ENCODE results near the gene TNFRSF1A.
"Not testable (repeated sequence)": the region's sequence is repeated elsewhere in the genome, so short reads cannot be mapped to it uniquely, and the experiment has no call there.

TNFRSF1A gene

DNA sequence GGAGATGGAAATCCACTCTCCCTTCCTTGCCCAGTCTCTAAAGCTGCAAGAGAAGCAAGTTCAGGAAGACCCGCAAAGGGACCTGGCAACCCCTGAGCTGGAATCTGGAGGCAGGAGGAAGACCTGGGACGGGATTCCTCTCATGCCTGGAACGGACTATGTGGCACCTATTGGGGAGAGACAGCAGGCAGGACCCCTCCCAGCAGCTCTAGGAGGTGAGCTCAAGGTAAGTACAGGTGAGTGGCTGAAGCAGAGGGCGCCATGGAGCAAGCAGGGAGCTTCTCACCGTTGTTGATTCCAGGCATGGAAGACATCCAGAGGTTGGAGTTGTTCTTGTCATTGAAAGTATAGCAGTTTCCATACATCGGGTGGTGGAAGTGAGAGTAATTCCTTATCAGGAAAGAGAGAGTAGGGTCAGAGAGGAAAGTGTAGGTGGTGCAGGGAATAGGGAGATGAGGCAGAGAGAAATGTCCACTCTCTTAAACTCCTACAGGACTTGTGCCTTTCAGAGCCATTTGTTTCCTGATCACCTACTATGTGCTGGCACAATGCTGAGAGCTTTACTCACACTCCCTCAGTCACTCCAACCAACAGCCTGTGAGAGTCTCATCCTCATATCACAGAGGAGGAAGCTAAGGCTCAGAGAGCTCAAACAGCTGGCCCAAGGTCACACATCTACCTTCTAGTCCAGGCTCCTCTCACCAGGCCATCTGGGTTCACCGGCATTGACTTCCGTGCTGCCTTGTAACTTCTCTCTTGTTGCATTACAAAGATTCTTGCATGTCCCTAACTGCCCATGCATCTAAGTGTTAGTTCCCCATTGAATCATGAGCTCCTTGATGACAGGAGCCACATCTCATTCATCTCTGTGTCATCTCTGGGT lies 13.9 kb upstream of the TNFRSF1A start:
- no peak for DNase-seq

DNA sequence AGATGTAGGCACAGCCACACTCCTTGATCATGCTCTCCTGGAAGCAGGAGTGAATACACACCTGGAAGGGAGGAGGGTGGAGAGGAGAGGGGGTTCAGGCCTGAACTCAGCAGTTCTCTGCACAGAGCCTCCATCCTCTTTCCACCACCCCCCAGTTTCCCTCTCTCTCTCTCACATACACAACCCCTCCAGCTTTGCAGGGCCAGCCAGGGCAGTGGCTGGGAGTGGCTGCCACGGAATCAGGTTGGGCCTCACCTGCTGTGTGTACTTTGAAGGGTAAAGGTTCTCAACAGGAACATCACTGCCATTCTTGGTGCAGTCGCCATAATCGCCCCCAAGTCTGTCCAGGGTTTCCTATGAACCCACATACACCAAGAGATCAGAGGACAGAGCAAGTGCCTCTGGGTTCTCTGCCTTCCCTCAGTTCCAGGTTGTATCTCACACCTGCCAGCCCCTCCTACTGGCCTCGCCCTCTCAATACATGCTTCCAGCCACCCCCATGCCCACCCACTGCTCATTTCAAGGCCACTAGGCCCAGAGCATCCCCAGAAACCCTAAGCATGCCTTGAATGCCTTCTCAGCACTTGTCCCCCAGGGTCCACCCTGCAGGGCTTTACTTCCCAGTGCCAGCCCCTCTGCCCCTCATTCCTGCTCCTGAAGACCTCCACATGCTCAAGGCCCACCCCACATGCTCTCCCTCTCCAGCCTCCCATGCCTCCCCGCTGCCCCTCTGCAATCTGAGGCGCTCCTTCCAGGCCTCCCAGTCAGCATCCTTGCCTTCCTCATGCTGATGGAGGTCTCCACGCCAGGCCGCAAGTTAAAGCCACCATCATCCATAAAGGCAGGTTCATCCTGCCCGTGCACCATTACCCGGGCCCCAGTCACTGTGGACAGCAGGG lies 12.9 kb upstream of the TNFRSF1A start:
- no peak for DNase-seq

DNA sequence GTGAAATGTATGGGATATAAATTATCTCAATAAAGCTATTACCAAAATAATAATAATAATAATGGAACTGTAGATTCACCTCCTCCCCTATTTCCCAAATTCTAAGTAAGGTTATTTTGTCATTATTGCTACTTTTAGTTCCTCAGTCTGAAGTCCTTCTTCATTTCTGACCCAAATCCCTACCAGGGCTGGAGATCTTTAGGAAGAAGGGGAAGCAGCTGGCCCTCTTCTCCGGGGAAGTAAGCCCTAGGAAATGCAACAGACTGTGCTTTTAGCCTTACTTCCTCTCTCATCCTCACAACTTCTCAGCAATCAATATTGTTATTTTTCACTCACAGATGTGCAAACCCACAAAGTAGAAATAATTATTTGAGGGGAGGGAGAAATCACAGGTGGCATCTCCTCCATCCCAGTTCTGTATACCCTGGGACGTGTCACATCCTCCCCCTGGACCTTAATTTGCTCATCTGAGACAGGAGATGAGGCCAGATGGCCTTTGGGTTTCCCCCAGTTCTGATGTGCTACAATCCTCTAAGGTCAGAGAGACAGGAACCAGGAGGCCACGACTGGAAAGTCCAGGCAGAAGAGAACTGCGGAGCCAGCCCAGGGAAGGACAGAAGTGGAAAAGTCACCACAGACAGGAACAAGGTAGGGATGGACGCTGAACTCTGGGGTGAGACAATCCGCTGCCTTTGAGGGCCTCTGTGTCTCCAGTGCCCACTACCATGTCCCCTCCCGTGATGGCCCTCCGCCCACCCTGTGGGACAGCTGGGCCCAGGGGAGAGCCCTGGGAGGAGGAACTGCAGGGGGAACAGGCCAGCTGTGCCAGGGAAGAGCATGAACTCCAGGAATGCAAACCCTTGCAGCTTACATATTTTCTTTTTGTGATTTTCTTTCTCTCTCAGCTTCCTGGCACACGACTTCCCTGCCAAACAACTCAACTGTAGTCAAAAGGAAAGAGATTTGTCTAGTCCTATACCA lies 10.6 kb upstream of the TNFRSF1A start:
- no peak for DNase-seq

DNA sequence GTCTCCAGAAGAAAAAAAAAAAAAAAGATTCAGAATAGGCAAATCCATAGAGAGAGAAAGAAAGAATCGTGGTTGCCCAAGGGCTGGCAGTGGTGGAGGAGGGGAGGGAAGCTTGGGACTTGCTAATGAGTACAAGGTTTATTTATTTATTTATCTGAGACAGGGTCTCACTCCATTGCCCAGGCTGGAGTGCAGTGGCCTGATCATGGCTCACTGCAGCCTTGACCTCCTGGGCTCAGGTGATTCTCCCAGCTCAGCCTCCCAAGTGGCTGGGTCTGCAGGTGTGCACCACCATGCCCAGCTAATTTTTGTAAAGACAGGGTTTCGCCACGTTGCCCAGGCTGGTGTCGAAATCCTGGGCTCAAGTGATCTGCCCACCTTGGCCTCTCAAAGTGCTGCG lies 9.7 kb upstream of the TNFRSF1A start:
- no peak for DNase-seq

- no peak for DNase-seq
These were observed 5.8 kb upstream of the TNFRSF1A start for GRCh38 chr12:6347367-6348338.

DNA sequence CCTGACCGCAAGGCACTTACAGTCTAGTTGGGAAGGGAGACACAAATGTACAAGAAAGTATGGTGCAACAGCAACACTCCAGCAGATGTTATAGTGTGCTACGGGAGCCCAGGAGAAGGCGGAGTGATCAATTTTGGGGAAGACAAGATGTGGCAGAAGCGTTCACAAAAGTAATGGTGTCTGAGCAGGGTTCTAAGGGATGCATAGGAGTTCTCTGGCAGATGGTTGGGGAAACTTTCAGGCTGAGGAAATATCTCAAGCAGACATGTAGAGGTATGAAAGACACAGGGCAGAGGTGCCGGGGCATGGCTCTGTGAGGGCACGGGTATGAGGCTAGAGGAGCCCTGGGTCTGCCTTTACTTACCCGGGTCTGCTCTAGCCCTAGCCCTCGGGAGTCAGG lies 5.1 kb upstream of the TNFRSF1A start:
- DNase-seq = no peak

DNA sequence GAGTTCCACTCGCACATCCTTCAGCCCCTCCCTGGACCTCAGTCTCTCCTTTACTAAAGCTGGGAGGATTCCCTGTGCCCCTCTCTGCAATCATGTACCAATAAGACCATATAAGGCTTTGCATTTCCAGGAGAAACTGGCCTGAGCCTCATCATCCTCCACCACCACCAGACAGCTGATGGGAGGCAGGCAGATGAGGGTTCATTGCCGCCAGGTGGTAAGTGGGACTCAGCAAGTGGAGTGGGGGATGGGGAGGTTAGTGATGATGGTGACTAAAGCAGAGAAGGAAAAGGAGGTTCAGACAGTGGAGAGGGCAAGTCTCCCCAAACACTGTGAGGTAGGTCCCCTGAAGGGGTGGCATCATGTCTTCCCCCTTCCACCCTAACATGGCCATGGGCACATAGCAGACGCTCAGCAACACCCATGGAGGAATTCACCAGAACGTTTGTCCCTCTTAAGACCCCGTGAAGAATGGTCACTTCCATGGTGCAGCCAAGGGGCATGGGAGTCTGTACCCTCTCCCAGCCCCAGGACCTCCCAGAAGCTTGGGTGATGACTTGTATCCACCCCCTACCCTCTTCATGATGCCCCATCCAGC lies 4.5 kb upstream of the TNFRSF1A start:
- DNase-seq = no peak

- DNase-seq = no peak
These were observed 3.6 kb upstream of the TNFRSF1A start for GRCh38 chr12:6345319-6346091.

DNA sequence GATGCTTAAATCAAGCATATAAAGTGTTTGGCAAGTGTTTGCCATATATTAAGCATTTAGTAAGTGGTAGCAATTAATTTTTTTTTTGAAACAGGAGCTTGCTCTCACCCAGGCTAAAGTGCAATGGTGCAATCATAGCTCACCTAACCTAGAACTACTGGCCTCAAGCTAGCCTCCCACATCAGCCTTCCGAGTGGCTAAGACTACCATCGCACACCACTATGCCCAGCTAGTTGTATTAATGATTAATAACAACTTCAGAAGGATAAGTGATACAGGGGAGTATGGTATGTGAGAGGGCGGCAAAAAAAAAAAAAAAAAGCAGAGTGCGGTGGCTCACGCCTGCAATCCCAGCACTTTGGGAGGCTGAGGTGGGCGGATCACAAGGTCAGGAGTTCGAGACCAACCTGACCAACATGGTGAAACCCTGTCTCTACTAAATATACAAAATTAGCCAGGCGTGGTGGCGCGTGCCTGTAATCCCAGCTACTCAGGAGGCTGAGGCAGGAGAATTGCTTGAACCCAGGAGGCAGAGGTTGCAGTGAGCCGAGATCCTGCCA lies 2.3 kb upstream of the TNFRSF1A start:
- DNase-seq = not testable (repeated sequence)

- DNase-seq = no peak
These were observed 1.6 kb upstream of the TNFRSF1A start for GRCh38 chr12:6343518-6343917.

GRCh38 chr12:6342140-6342889 lies 439 bp upstream of the TNFRSF1A start:
- no peak for DNase-seq

DNA sequence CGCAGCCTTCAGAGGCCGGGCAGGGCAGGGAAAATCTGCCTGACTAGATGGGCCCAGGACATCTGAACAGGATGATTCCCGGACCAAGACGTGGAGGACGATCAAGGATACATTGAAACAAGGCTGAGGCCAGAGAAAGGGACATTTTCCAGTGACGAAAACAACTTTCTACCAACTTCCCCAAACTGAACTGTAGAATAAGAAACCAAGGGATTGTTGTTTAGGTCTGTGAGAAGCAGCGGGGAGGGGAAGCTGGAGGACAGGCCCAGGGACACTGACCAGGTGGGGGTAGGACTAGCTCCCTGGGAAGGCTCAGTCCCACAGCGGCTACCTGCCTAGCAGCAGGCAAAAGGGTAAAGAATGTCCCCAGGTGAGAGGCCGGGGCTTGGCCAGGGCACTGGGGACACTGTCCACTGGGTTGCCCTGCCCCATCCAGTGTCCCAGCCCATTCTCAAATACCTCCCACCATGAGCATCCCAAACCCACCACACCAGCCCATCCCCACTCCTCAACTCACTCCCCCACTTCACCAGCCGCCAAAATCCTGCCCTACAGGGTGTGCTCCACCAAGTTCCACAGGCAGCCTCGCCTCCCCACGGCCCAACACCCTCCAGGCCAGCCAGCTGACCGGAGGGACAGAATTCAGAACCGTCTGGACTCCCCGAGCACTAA lies 995 bp downstream of the TNFRSF1A start:
- no peak for DNase-seq

DNA sequence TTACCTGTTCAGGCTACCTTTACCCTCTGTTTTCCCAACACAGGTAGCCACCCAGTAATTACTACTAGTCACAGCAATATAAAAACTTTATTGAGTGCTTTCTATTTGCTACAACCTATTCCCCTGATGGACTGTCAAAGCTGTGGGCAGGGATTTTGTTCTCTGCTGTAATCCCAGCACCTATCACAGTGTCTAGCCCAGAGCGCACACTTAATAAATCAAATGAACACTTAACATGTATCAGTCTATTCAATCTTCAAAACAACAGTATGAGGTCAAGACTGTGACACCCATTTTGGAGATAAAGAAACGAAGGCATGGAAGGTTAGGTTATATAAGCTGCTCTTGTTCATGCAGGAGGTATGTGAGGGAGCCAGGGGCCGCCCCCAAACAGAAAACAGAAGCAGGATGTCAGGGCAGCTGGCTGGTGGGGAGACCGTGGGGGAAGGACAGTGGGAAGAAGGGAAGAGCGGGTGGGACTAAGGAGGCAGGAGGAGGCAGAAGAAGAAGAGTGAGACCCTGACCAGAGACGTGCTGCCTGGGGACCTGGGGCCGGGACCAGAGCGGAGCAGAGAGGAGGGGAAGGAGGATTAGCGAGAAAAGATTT lies 1.7 kb downstream of the TNFRSF1A start:
- DNase-seq = no peak

- DNase-seq = no peak
These were observed 2.9 kb downstream of the TNFRSF1A start for GRCh38 chr12:6338955-6339354.

DNA sequence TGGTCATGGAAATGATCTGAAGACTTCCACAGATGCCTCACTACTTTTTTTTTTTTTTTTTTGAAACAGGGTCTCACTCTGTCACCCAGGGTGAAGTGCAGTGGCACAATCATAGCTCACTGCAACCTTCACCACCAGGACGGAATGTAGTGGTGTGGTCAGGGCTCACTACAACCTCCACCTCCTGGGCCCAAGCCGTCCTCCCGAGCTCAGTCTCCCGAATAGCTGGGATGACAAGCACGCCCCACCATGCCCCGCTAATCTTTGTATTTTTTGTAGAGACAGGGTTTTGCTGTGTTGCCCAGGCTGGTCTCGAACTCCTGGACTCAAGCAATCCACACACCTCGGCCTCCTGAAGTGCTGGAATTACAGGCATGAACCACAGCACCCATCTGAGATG lies 3.3 kb downstream of the TNFRSF1A start:
- DNase-seq = not testable (repeated sequence)

- no peak for DNase-seq
These were observed 3.9 kb downstream of the TNFRSF1A start for GRCh38 chr12:6337958-6338433.
